Measurements from ENCODE around the gene SLC4A4. TPM values are rescaled to one million over a fixed set of nuclear protein-coding genes. Genes with fewer than 3 reads are reported as not detected.

Gene SLC4A4
- total RNA-seq, 1 experiment from 2014 or later, result 1.1 TPM

DNA sequence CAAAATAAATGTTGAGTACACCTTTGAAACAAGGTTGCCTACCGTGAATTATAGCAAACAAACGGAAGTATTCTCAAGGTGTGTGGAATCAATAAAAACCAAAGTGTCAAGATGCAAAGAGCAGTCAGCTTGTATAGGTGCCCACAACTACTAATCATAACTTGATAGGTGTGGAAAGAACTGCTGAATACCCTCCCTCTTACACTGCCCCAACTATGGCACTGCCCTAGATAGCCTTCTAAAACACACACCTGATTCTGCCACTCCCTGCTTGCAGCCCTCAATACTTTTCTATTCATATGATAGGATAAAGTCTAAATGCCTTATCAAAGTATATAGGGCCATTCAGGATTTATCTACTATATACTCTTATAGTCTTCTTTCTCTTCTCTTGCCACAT is 31.1 kb upstream of the SLC4A4 start (continued):
- TF ChIP-seq, protein P1, sequence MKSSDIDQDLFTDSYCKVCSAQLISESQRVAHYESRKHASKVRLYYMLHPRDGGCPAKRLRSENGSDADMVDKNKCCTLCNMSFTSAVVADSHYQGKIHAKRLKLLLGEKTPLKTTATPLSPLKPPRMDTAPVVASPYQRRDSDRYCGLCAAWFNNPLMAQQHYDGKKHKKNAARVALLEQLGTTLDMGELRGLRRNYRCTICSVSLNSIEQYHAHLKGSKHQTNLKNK (CRISPR knock-in tag; IDR thresholded peaks at IDR 0.05), result no peak
- TF ChIP-seq FOXJ3 (CRISPR knock-in tag; IDR thresholded peaks at IDR 0.05; ENCODE audit: borderline replicate concordance), result no peak
- TF ChIP-seq ZNF219 (CRISPR knock-in tag; IDR thresholded peaks at IDR 0.05; ENCODE audit: borderline replicate concordance), result no peak
- no peak for TF ChIP-seq CREM (CRISPR knock-in tag; IDR thresholded peaks at IDR 0.05)
- no peak for TF ChIP-seq NR3C1 (CRISPR knock-in tag; conservative IDR thresholded peaks at IDR 0.05; ENCODE audit: low read depth)

DNA sequence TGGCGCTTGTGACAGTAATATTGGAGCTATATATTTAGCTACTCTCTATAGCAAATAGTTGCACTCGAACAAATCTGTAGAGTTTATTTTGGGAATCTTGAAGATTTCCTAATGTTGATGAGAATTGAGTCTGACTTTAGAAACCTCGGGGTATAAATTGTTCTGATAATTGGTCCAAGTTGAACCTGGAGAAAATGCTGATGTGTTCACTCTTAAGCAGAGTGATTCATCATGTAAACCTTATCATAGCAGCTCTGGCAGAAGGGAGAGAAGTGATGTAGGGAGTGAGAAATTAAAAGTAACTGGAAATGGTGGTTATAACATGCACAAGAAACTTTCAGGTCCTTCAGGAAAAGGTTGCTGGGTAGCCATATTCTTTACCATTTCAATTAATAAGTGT is 16.4 kb upstream of the SLC4A4 start:
- DNase-seq (ENCODE audit: low spot score), result no peak
- no peak for TF ChIP-seq FOXP1 (CRISPR knock-in tag; IDR thresholded peaks at IDR 0.05; ENCODE audit: borderline replicate concordance)
- TF ChIP-seq TCF7 (CRISPR knock-in tag; IDR thresholded peaks at IDR 0.05; ENCODE audit: low read depth), result no peak
- TF ChIP-seq, protein P2, sequence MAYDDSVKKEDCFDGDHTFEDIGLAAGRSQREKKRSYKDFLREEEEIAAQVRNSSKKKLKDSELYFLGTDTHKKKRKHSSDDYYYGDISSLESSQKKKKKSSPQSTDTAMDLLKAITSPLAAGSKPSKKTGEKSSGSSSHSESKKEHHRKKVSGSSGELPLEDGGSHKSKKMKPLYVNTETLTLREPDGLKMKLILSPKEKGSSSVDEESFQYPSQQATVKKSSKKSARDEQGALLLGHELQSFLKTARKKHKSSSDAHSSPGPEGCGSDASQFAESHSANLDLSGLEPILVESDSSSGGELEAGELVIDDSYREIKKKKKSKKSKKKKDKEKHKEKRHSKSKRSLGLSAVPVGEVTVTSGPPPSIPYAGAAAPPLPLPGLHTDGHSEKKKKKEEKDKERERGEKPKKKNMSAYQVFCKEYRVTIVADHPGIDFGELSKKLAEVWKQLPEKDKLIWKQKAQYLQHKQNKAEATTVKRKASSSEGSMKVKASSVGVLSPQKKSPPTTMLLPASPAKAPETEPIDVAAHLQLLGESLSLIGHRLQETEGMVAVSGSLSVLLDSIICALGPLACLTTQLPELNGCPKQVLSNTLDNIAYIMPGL (CRISPR knock-in tag; IDR thresholded peaks at IDR 0.05), result no peak
- TF ChIP-seq, protein P3, sequence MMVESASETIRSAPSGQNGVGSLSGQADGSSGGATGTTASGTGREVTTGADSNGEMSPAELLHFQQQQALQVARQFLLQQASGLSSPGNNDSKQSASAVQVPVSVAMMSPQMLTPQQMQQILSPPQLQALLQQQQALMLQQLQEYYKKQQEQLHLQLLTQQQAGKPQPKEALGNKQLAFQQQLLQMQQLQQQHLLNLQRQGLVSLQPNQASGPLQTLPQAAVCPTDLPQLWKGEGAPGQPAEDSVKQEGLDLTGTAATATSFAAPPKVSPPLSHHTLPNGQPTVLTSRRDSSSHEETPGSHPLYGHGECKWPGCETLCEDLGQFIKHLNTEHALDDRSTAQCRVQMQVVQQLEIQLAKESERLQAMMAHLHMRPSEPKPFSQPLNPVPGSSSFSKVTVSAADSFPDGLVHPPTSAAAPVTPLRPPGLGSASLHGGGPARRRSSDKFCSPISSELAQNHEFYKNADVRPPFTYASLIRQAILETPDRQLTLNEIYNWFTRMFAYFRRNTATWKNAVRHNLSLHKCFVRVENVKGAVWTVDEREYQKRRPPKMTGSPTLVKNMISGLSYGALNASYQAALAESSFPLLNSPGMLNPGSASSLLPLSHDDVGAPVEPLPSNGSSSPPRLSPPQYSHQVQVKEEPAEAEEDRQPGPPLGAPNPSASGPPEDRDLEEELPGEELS (CRISPR knock-in tag; IDR thresholded peaks at IDR 0.05), result no peak
- TF ChIP-seq, protein P4, sequence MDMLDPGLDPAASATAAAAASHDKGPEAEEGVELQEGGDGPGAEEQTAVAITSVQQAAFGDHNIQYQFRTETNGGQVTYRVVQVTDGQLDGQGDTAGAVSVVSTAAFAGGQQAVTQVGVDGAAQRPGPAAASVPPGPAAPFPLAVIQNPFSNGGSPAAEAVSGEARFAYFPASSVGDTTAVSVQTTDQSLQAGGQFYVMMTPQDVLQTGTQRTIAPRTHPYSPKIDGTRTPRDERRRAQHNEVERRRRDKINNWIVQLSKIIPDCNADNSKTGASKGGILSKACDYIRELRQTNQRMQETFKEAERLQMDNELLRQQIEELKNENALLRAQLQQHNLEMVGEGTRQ (CRISPR knock-in tag; IDR thresholded peaks at IDR 0.05), result no peak
- TF ChIP-seq RORB (CRISPR knock-in tag; IDR thresholded peaks at IDR 0.05), result no peak
- TF ChIP-seq, protein P5, sequence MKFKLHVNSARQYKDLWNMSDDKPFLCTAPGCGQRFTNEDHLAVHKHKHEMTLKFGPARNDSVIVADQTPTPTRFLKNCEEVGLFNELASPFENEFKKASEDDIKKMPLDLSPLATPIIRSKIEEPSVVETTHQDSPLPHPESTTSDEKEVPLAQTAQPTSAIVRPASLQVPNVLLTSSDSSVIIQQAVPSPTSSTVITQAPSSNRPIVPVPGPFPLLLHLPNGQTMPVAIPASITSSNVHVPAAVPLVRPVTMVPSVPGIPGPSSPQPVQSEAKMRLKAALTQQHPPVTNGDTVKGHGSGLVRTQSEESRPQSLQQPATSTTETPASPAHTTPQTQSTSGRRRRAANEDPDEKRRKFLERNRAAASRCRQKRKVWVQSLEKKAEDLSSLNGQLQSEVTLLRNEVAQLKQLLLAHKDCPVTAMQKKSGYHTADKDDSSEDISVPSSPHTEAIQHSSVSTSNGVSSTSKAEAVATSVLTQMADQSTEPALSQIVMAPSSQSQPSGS (CRISPR knock-in tag; IDR thresholded peaks at IDR 0.05; ENCODE audit: borderline replicate concordance, low read depth), result no peak
- TF ChIP-seq, protein P6, sequence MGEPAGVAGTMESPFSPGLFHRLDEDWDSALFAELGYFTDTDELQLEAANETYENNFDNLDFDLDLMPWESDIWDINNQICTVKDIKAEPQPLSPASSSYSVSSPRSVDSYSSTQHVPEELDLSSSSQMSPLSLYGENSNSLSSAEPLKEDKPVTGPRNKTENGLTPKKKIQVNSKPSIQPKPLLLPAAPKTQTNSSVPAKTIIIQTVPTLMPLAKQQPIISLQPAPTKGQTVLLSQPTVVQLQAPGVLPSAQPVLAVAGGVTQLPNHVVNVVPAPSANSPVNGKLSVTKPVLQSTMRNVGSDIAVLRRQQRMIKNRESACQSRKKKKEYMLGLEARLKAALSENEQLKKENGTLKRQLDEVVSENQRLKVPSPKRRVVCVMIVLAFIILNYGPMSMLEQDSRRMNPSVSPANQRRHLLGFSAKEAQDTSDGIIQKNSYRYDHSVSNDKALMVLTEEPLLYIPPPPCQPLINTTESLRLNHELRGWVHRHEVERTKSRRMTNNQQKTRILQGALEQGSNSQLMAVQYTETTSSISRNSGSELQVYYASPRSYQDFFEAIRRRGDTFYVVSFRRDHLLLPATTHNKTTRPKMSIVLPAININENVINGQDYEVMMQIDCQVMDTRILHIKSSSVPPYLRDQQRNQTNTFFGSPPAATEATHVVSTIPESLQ (CRISPR knock-in tag; IDR thresholded peaks at IDR 0.05), result no peak
- TF ChIP-seq ZNF219 (CRISPR knock-in tag; IDR thresholded peaks at IDR 0.05; ENCODE audit: borderline replicate concordance), result no peak
- TF ChIP-seq HMGA2 (CRISPR knock-in tag; IDR thresholded peaks at IDR 0.05), result no peak
- TF ChIP-seq NFYB (CRISPR knock-in tag; conservative IDR thresholded peaks at IDR 0.05; ENCODE audit: low read depth), result no peak
- TF ChIP-seq, protein P7, sequence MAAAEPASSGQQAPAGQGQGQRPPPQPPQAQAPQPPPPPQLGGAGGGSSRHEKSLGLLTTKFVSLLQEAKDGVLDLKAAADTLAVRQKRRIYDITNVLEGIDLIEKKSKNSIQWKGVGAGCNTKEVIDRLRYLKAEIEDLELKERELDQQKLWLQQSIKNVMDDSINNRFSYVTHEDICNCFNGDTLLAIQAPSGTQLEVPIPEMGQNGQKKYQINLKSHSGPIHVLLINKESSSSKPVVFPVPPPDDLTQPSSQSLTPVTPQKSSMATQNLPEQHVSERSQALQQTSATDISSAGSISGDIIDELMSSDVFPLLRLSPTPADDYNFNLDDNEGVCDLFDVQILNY (CRISPR knock-in tag; IDR thresholded peaks at IDR 0.05), result no peak
- TF ChIP-seq NFATC4 (CRISPR knock-in tag; IDR thresholded peaks at IDR 0.05), result no peak
- TF ChIP-seq, protein P8, sequence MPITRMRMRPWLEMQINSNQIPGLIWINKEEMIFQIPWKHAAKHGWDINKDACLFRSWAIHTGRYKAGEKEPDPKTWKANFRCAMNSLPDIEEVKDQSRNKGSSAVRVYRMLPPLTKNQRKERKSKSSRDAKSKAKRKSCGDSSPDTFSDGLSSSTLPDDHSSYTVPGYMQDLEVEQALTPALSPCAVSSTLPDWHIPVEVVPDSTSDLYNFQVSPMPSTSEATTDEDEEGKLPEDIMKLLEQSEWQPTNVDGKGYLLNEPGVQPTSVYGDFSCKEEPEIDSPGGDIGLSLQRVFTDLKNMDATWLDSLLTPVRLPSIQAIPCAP (CRISPR knock-in tag; IDR thresholded peaks at IDR 0.05), result no peak
- no peak for TF ChIP-seq ZNF263 (CRISPR knock-in tag; IDR thresholded peaks at IDR 0.05; ENCODE audit: low read depth)
- TF ChIP-seq ELF4 (CRISPR knock-in tag; IDR thresholded peaks at IDR 0.05; ENCODE audit: low read depth), result no peak
- TF ChIP-seq, protein P9, sequence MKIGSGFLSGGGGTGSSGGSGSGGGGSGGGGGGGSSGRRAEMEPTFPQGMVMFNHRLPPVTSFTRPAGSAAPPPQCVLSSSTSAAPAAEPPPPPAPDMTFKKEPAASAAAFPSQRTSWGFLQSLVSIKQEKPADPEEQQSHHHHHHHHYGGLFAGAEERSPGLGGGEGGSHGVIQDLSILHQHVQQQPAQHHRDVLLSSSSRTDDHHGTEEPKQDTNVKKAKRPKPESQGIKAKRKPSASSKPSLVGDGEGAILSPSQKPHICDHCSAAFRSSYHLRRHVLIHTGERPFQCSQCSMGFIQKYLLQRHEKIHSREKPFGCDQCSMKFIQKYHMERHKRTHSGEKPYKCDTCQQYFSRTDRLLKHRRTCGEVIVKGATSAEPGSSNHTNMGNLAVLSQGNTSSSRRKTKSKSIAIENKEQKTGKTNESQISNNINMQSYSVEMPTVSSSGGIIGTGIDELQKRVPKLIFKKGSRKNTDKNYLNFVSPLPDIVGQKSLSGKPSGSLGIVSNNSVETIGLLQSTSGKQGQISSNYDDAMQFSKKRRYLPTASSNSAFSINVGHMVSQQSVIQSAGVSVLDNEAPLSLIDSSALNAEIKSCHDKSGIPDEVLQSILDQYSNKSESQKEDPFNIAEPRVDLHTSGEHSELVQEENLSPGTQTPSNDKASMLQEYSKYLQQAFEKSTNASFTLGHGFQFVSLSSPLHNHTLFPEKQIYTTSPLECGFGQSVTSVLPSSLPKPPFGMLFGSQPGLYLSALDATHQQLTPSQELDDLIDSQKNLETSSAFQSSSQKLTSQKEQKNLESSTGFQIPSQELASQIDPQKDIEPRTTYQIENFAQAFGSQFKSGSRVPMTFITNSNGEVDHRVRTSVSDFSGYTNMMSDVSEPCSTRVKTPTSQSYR (CRISPR knock-in tag; IDR thresholded peaks at IDR 0.05), result no peak
- no peak for TF ChIP-seq CREB1 (CRISPR knock-in tag; IDR thresholded peaks at IDR 0.05)

More for the DNA sequence above, 16.4 kb upstream of the SLC4A4 start:
- ATAC-seq, result no peak
- no peak overlapping the region for H3K4me3 Mint-ChIP-seq
- POLR2A ChIA-PET, result no interaction called here
- H3K36me3 Mint-ChIP-seq, result no peaks in the 10 kb centered on the region
- no peaks in the 10 kb centered on the region for H3K9me3 Mint-ChIP-seq
- no peaks in the 10 kb centered on the region for H3K27me3 Mint-ChIP-seq (ENCODE audit: low read depth)
- CTCF ChIA-PET, result no interaction called here
- peaks cover 12% of the 10 kb centered on the region for H3K4me1 Mint-ChIP-seq
- H3K27ac Mint-ChIP-seq, result no peak overlapping the region
